H54 (cell line): ENCODE data around the gene ITSN2.
"Not testable (repeated sequence)": the region's sequence is repeated elsewhere in the genome, so short reads cannot be mapped to it uniquely, and the experiment has no call there.

Source experiments
- DNase-seq: peaks from one replicate; pipeline ENCODE4 v3.0.0; 2011; ENCODE audit warnings: low spot score, mixed read lengths; ENCODE audit not compliant: insufficient read length
- FAIRE-seq: peaks from 3 replicates; lab custom pipeline; 2011; peaks lifted over from hg19 to GRCh38; lab: Jason Lieb, UNC
- POLR2A ChIP-seq: IDR thresholded peaks from 2 replicates; pipeline ENCODE4 v1.6.1; 2011; ENCODE audit warnings: low read depth, mild to moderate bottlenecking, low read length

The ITSN2 gene

DNA sequence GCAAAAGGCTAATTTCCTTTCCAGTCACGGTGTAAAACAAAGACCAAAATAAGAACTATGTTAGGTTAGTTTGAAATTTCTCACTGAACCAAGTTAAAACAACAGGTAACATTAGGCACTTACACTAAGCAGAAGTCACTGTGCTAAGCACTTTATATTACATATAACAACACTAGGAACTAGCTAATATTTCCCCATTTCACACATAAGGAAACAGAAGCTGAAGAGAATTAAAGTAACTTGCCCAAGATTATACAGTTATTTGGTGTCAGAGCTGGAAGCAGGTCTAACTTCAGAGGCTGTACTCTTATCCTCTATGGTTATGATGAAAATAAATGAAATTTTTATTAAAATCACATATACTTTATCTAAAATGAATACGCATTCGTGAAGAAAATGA, 5.9 kb downstream of the ITSN2 start:
- TF ChIP-seq POLR2A, result no peak
- FAIRE-seq (no peak), DNase-seq (no peak)

DNA sequence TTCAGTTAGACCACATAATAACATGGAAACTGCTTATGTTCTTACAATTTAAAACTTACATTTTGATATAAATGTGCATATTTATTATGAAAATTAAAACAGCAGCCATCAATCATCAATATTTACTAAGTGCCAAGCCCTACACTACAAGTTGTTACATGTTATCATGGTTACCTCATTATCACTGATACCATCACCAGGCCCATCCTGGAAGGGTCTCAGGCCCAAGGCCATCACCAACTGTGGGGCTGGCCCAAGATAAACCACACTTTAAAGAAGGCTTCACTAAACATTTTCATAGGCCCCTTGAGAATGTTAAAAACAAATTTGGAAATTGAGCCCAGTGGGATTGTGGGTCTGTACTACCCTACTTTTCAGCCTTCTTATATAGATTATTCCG, 6.4 kb downstream of the ITSN2 start:
- no peak for DNase-seq
- FAIRE-seq, result no peak
- TF ChIP-seq POLR2A, result no peak

DNA sequence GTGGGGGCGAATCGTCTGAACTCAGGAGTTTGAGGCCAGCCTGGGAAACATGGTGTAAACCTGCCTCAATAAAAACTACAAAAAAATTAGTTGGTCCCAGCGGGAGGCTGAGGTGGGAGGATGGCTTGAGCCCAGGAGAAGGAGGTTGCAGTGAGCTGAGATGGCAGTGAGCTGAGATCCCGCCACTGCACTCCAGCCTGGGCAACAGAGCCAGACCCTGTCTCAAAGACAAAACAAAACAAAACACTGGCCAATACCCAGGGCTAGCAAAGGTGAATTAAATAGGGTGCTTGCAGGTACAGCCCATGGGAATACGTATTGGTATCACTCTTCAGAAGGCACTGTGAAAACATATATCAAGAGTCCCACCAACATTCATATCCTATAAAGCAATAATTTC, 7.0 kb downstream of the ITSN2 start:
- no peak for TF ChIP-seq POLR2A
- FAIRE-seq, result no peak
- no peak for DNase-seq

DNA sequence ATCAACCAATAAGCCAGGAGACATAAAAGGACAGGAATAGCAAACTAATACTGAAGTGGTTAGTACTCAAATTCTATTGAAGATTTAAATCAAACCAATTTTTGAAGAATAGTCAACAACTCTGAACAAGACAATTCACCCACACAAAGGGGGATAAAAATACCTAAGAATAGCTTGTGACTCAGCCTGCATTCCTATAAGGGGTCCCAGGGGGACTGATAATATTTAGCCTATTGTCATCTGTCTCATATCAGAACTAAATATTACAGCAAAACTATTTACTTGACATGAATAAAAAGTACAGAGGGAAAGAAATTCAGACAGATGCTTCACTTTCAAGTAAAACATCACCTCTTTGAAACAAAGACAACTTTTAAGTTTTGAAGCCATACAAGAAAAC, 7.7 kb downstream of the ITSN2 start:
- DNase-seq, result no peak
- no peak for TF ChIP-seq POLR2A
- no peak for FAIRE-seq

DNA sequence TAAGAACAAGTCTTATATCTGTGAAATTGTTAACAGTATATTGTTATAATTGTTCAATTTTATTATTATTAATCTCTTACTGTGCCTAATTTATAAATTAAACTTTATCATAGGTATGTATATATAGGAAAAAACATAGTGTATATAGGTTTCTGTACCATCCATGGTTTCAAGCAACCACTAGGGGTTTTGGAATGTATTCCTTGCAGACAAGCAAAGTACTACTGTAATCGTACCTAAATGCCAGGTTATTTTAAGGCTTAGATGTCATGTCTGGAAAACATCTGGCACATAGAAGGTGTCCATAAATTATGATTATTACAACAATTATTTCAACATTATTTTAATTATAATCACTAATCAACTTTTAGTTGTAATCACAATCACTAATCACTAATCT, 8.4 kb downstream of the ITSN2 start:
- no peak for TF ChIP-seq POLR2A
- DNase-seq (no peak), FAIRE-seq (no peak)

DNA sequence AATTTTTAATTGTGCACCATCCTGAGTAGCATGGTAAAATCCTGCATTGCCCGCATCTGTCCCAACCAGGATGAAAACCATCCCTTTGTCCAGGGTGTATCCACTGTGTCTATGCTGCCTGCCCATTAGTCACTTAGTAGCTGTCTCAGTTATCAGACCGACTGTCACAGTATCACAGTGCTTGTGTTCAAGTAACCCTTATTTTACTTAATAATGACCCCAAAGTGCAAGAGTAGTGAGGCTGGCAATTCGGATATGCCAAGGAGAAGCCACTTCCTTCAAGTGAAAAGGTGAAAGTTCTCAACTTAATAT, 8.8 kb downstream of the ITSN2 start:
- FAIRE-seq, result no peak
- DNase-seq, result no peak
- no peak for TF ChIP-seq POLR2A

DNA sequence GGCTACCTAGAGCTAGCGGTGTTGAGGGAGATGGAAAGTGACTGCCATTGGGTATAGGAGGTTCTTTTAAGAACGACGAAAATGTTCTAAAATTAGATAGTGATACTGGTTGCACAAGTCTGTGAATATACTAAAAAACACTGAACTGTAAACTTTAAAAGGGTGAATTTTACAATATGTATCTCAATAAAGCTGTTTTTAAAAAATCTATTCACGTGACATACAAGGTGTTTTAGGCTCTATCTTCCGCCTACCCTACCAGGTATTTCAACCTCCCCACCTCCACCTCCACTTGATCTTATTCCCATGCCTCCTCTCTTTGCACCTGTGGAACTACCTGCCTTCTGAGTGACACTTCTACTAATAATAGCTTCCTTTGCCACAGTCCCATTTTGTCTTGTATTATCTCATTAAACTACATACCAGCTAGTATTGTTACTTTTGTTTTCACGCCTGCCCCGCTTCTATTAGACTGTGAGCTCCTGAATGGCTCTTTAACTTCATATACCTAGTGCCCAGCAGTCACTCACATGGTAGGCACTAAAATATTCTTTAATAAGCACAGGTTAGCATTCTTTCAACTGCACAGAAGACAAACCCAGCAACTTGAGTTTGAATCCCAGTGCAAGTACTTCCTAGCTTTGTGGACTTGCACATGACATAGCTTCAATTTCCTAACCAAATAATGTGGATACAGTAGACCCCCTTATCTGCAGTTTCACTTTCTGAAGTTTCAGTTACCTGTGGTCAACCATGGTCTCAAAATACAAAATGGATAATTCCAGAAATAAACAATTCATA, 9.3 kb downstream of the ITSN2 start:
- DNase-seq, result no peak
- TF ChIP-seq POLR2A, result no peak
- peak; percentile 33 for FAIRE-seq

DNA sequence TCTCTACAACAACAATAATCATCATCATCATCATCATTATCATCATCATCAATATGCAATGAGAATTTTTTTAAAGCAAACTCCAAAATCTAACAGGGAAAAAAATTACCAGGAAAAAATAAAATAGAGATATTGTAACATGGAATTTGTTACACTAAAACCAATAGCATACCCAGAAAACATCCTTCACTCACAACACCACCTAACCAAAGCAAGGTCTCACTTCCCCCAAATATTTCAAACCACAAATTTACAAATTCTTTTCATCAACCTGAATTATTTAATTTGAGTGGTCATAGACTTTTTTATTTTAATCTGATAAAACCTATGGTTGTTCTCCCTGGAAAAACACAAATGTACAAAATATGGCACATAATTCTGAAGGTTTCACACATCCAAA, 11.2 kb downstream of the ITSN2 start:
- no peak for TF ChIP-seq POLR2A
- FAIRE-seq (no peak), DNase-seq (no peak)

DNA sequence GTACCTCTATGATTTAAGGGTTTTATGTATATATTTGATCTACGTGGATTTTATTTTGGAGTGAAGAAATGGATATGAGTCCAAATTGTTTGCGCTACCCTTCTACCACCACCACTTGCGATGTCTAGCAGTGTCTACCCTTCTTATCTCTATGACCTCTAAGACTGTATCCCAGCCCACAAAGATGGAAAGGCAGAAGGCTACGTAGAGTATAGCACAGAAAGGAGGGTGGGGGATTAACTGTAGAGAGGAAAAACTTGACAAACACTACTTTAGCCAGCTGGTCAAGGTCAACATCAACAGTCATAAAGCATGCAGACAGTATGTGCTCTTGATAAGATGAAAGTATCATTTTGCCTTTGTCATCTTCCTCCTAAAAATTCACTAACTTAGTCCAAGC, 14.4 kb downstream of the ITSN2 start:
- FAIRE-seq, result peak; percentile 58
- no peak for TF ChIP-seq POLR2A
- DNase-seq, result no peak

DNA sequence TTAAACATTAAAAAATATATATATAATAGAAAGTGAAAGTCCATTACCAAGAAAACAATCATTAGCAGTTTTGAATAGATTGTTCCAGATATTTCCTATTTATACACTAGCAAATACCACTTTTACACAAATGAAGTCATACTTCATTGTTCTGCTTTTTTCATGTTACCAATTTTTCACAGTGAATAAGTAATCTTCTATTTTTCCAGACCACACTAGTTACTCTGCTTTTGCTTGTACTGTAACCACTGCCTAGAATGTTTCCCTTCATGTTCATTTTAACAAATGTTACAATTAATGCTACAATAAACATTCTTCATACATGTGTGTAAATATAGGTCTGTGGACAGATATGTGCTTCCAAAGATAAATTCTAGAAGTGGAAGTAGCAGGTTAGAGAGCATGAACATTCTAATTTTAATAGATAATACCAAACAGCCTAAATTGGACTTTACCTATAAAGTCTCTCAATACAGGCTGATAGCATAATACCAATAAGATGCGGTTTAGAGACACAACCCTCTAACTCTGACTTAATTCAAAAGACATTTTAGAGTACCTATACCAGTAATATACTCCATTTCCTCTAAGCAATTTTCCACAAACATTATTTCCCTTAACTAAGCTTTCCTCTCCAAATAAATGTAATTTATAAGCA, 17.0 kb downstream of the ITSN2 start:
- FAIRE-seq (peak; percentile 15), DNase-seq (no peak)
- TF ChIP-seq POLR2A, result no peak

DNA sequence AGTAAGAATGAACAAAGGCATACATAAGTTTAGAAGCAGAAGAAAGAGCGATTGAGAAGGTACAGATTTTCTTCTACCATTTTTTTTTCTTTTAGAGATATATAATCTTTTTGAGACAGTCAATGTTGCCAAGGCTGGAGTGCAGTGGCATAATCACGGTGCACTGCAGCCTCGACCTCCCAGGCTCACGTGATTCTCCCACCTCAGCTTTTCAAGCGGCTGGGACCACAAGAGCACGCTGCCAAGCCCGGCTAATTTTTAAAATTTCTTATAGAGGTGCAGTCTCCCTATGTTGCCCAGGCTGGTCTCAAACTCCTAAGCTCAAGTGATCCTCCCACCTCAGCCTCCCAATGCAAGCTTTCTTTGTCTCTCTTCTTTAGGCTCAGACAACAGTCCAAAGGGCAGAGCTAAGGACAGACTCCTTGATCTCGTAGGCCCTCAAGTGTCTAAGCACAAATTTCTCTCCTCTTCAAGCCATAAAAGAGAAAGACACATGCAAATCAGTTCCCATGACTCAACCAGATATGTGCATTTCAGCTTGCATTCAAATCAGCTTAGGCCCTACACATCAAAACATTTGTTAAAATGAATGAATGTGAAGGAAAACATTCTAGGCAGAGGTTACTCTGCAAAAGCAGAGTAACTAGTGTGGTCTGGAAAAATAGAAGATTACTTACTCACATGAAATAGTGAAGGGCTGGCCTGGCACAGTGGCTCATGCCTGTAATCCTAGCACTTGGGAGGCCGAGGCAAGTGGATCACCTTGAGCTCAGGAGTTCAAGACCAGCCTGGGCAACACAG, 18.0 kb downstream of the ITSN2 start:
- no peak for DNase-seq
- FAIRE-seq, result peak; percentile 60
- no peak for TF ChIP-seq POLR2A

DNA sequence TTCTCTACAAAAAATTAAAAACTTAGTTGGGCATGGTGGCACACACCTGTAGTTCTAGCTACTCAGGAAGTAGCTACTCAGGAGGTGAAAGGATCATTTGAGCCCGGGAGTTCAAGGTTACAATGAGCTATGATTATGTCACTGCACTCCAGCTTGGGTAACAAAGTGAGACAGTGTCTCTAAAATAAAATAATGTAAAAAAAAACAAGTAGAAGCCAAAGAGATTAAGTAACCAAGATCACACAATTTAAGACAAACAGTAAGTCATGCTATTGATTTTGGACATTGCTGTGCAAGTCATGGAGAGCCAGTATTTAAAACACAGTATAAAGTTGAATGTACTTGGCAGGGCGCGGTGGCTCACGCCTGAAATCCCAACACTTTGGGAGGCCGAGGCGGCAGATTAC, 20.5 kb downstream of the ITSN2 start:
- FAIRE-seq (no peak), DNase-seq (no peak)
- TF ChIP-seq POLR2A, result no peak

DNA sequence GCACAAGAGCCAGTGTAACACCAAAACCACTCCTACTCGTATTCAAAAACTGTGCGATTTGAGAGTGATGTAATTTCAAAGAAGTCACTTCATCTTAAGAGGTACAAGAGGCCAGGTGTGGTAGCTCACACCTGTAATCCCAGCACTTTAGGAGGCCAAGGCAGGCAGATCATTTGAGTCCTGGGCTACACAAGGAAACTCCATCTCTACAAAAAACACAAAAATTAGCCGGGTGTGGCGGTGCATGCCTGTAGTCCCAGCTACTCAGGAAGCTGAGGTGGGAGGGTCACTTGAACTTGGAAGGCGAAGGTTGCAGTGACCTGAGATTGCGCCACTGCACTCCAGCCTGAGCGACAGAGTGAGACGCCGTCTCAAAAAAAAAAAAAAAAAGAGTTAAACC, 21.2 kb downstream of the ITSN2 start:
- DNase-seq, FAIRE-seq: not testable (repeated sequence)

DNA sequence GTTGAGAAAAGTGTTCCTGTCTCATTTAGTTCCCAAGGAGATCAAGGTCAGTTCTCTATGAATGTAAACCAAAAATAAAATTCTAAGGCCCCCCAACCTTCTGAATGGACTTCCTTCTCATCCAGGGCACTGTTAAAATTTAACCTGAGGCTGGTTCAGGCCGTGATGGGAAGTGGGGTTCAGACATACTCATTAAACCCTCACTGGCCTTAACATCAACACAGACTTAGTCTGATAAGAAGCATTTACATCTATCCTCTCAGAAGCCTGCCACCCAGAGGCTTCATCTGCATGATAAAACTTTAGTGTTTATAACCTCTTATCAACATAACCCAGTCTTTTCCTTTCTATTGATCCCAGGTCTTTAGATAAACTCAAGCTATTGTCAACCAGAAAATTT, 22.4 kb downstream of the ITSN2 start:
- DNase-seq (no peak), FAIRE-seq (no peak)
- no peak for TF ChIP-seq POLR2A

DNA sequence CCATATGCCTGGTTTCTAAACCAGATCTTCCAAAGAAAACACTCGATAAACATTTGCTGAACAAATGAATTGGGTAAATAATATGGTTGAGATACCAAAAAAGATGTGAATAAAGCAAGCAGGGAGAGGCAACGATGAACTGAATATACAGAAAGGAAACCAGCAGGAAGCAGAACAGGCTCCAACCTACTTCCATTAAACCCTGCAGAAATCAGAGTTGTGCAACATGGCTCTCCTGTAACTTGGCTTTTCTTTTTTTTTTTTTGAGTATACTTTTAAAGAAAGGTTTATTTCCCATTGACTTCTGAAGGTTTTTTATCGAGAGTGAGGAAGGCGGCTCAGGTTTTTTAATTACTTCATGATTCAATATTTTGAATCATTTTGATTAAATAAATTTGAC, 23.5 kb downstream of the ITSN2 start:
- no peak for DNase-seq
- peak; percentile 45 for FAIRE-seq
- TF ChIP-seq POLR2A, result no peak
